ENCODE measurements around the gene BATF3.

Gene BATF3

DNA sequence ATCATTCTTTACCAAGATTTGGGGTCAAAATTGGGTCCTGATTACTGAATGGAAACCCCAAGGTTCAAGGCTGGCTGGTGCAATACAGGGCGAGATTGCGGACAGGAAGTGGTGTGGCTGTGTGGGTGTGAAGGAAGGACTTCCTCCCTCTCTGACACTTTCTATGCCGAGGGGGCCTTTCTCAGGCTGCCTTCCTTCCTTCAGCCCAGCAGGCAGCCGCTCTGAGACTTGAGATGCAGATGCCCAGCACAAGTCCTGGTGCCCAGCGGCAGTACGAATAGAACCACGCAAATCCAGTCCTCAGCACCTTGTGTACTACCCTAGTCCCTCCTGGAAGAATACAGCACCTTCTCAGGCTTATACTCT is 16.3 kb downstream of the BATF3 start:
- no peak overlapping the region for H3K18ac ChIP-seq (ENCODE audit: low read depth in 1 of 2, low read length in 2 of 2)
- H3K14ac ChIP-seq (ENCODE audit: low read length in 2 of 2): no peak overlapping the region
- no peak overlapping the region for H4K91ac ChIP-seq (ENCODE audit: low read length)
- no peaks in the 10 kb centered on the region for H3K9me3 ChIP-seq (ENCODE audit: control insufficient read depth, low read length)
- no peak overlapping the region for H2BK12ac ChIP-seq (ENCODE audit: low read length in 2 of 2)
- H3K4me2 ChIP-seq (ENCODE audit: low read length, poor library complexity, severe bottlenecking): no peak overlapping the region
- no peak overlapping the region for H3K4me3 ChIP-seq (ENCODE audit: insufficient read depth in 1 of 2, low read depth in 1 of 2, low read length in 2 of 2)
- H3K27ac ChIP-seq (ENCODE audit: low read length, poor library complexity, severe bottlenecking): no peak overlapping the region
- no peak overlapping the region for H2BK5ac ChIP-seq (ENCODE audit: low read depth, low read length, poor library complexity, severe bottlenecking)
- 60% methylated on average over 7 of the region's 7 CpGs for WGBS
- peaks cover 7 to 8% of the 10 kb centered on the region in 2 experiments for H3K27me3 ChIP-seq (ENCODE audit: control insufficient read depth in 1 of 2, insufficient read depth in 1 of 2, low read length in 2 of 2)
- H3K4ac ChIP-seq (ENCODE audit: low read depth in 1 of 2, low read length in 2 of 2): no peak overlapping the region
- H2AK5ac ChIP-seq (ENCODE audit: low read length, severe bottlenecking): no peak overlapping the region
- H2BK120ac ChIP-seq (ENCODE audit: low read depth, low read length): no peak overlapping the region
- H4K8ac ChIP-seq (ENCODE audit: low read length): no peak overlapping the region
- H2AFZ ChIP-seq (ENCODE audit: low read depth, low read length): no peak overlapping the region
- H3K9ac ChIP-seq (ENCODE audit: low read length): no peak overlapping the region
- H2BK15ac ChIP-seq (ENCODE audit: low read depth, poor library complexity, severe bottlenecking): no peak overlapping the region
- no peaks in the 10 kb centered on the region for H3K36me3 ChIP-seq (ENCODE audit: control insufficient read depth in 1 of 2, insufficient read depth in 2 of 2, low read depth in 1 of 2, low read length in 2 of 2)
- no peaks in the 10 kb centered on the region for H3K79me1 ChIP-seq (replicated peaks; ENCODE audit: low read length, poor library complexity, severe bottlenecking)
- no peaks in the 10 kb centered on the region for H3K4me1 ChIP-seq (ENCODE audit: control insufficient read depth, insufficient read depth, low read depth, low read length)
- no peak for DNase-seq
- no peak overlapping the region for H3K23ac ChIP-seq (ENCODE audit: low read length in 2 of 2)

DNA sequence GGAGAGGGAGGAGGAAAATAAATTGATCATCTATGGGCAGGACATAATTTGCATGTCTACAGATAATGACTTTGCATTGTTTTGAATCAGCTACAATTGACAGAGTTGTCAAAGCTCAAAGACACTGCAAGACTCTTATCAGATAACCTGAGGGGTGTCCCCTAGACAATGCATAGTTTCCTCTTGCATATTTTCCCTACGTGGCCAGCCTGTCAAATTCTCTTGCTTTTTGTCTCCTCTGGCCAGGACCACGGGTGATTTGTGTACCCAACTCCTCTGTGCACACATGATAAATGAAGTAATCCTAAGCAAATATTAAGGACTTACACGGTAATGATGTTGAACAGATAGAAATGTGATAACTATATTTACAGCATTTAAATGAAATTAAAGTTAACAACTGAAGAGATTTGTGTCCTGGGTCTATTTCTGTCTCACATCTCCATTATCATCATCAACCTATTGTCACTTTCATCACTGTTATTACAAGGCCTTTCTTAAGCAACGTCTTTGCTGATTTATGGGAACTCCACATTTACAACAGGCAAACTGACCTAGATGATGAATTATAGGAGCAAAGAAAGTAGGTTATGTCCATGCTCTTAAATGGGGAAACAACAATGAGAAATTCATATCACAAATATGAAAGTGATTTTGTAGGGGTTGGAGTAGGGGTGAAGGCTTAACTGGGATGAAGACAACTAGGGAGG is 18.8 kb downstream of the BATF3 start:
- H2BK12ac ChIP-seq (ENCODE audit: low read length in 2 of 2): no peak overlapping the region
- no peak overlapping the region for H2AK5ac ChIP-seq (ENCODE audit: low read length, severe bottlenecking)
- no peak overlapping the region for H4K91ac ChIP-seq (ENCODE audit: low read length)
- H3K9me3 ChIP-seq (ENCODE audit: control insufficient read depth, low read length): no peaks in the 10 kb centered on the region
- no peak overlapping the region for H2BK15ac ChIP-seq (ENCODE audit: low read depth, poor library complexity, severe bottlenecking)
- no peak overlapping the region for H3K4me2 ChIP-seq (ENCODE audit: low read length, poor library complexity, severe bottlenecking)
- no peaks in the 10 kb centered on the region for H3K4me1 ChIP-seq (ENCODE audit: control insufficient read depth, insufficient read depth, low read depth, low read length)
- no peak overlapping the region for H3K14ac ChIP-seq (ENCODE audit: low read length in 2 of 2)
- H3K18ac ChIP-seq (ENCODE audit: low read depth in 1 of 2, low read length in 2 of 2): no peak overlapping the region
- peaks cover 7 to 8% of the 10 kb centered on the region in 2 experiments for H3K27me3 ChIP-seq (ENCODE audit: control insufficient read depth in 1 of 2, insufficient read depth in 1 of 2, low read length in 2 of 2)
- H4K8ac ChIP-seq (ENCODE audit: low read length): no peak overlapping the region
- H3K9ac ChIP-seq (ENCODE audit: low read length): no peak overlapping the region
- no peak overlapping the region for H2BK5ac ChIP-seq (ENCODE audit: low read depth, low read length, poor library complexity, severe bottlenecking)
- H2AFZ ChIP-seq (ENCODE audit: low read depth, low read length): no peak overlapping the region
- no peak overlapping the region for H2BK120ac ChIP-seq (ENCODE audit: low read depth, low read length)
- no peak for DNase-seq
- H3K23ac ChIP-seq (ENCODE audit: low read length in 2 of 2): no peak overlapping the region
- no peaks in the 10 kb centered on the region for H3K79me1 ChIP-seq (replicated peaks; ENCODE audit: low read length, poor library complexity, severe bottlenecking)
- H3K36me3 ChIP-seq (ENCODE audit: control insufficient read depth in 1 of 2, insufficient read depth in 2 of 2, low read depth in 1 of 2, low read length in 2 of 2): no peaks in the 10 kb centered on the region
- H3K4ac ChIP-seq (ENCODE audit: low read depth in 1 of 2, low read length in 2 of 2): no peak overlapping the region
- 65% methylated on average over 2 of the region's 4 CpGs for WGBS
- no peak overlapping the region for H3K27ac ChIP-seq (ENCODE audit: low read length, poor library complexity, severe bottlenecking)
- H3K4me3 ChIP-seq (ENCODE audit: insufficient read depth in 1 of 2, low read depth in 1 of 2, low read length in 2 of 2): no peak overlapping the region

DNA sequence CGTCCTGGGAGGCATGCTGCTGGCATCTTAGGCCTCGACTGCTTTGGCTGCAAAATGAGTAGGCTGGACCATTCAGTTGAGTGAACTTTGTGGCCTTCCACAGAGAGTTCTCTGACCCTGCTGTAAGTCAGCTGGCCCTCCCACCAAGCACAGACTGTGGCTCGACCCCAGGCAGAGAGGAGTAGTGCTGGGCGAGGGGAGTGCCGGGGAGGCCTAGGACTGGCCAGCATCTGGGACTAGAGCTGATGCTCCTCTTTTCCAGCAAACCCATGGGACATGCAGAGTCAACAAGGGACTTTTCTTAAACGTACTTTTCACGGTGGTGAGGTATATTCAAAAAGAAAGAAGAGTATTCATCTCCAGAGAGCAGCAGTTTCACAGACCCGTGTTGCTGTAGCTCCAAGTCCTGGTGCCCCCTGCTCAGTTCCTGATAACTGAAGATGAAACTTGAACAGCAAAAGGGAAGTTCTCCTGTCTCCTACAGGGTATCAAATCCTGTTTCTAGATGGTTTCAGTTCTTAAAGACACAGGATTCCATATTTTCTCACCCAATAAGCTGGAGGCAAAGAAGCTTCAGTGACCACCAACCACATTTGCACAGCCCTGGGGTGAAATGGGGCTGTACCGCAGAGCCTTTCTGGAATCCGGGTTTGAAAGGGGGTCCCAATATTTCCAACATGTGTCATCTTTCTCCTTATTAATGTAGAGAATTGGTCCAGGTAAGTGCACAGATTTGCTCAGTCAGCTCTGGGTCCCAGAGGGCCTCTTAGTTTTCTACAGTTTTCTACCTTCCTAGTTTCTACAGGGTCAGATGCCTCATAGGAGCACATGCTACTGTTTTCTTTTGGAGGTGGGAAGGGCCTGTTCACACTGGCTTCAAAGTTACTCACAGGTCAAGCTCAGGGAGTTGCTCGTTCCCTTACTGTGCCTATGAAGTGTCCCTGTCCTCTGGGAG is 20.9 kb downstream of the BATF3 start:
- Histone ChIP-seq H3K79me1 (replicated peaks; ENCODE audit: low read length, poor library complexity, severe bottlenecking) (no peaks in the 10 kb centered on the region), H2AFZ (ENCODE audit: low read depth, low read length) (no peak overlapping the region), H4K91ac (ENCODE audit: low read length) (no peak overlapping the region), H2BK5ac (ENCODE audit: low read depth, low read length, poor library complexity, severe bottlenecking) (no peak overlapping the region), H3K4me3 (ENCODE audit: insufficient read depth in 1 of 2, low read depth in 1 of 2, low read length in 2 of 2) (no peak overlapping the region), H3K23ac (ENCODE audit: low read length in 2 of 2) (no peak overlapping the region), H2BK120ac (ENCODE audit: low read depth, low read length) (no peak overlapping the region), H2AK5ac (ENCODE audit: low read length, severe bottlenecking) (no peak overlapping the region), H2BK12ac (ENCODE audit: low read length in 2 of 2) (no peak overlapping the region), H4K8ac (ENCODE audit: low read length) (no peak overlapping the region), H3K14ac (ENCODE audit: low read length in 2 of 2) (no peak overlapping the region), H3K9me3 (ENCODE audit: control insufficient read depth, low read length) (no peaks in the 10 kb centered on the region), H3K4me1 (ENCODE audit: control insufficient read depth, insufficient read depth, low read depth, low read length) (no peaks in the 10 kb centered on the region), H3K4ac (ENCODE audit: low read depth in 1 of 2, low read length in 2 of 2) (no peak overlapping the region), H3K36me3 (ENCODE audit: control insufficient read depth in 1 of 2, insufficient read depth in 2 of 2, low read depth in 1 of 2, low read length in 2 of 2) (no peaks in the 10 kb centered on the region), H3K9ac (ENCODE audit: low read length) (no peak overlapping the region), H3K4me2 (ENCODE audit: low read length, poor library complexity, severe bottlenecking) (no peak overlapping the region), H3K27ac (ENCODE audit: low read length, poor library complexity, severe bottlenecking) (no peak overlapping the region), H3K27me3 (ENCODE audit: control insufficient read depth in 1 of 2, insufficient read depth in 1 of 2, low read length in 2 of 2) (peaks cover 4 to 7% of the 10 kb centered on the region in 2 experiments), H2BK15ac (ENCODE audit: low read depth, poor library complexity, severe bottlenecking) (no peak overlapping the region), H3K18ac (ENCODE audit: low read depth in 1 of 2, low read length in 2 of 2) (no peak overlapping the region)
- DNase-seq: no peak
- 82% methylated on average over 9 of the region's 11 CpGs for WGBS

DNA sequence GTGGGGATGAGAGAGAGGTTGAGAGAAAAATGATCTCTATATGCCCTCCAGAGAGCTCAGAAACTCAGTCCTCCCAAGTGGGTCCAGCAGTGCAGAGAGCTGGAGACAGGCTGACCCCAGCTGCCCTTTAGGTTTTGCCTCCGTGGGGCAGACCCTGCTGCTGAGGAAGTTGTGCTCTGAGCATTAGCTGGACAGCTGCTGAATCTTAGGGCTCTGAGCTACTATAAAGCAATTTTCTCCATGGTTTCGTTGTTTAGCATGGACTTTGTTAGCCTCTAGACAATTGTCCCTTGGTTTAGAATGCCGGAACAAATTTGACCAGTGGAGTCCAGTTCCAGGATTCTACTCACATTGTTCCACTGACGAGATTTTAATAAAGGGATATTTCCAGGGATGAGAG is 22.1 kb downstream of the BATF3 start:
- WGBS: 83% methylated on average over 4 of the region's 4 CpGs
- no peak overlapping the region for H3K27ac ChIP-seq (ENCODE audit: low read length, poor library complexity, severe bottlenecking)
- H3K4ac ChIP-seq (ENCODE audit: low read depth in 1 of 2, low read length in 2 of 2): no peak overlapping the region
- H3K14ac ChIP-seq (ENCODE audit: low read length in 2 of 2): no peak overlapping the region
- no peak overlapping the region for H3K4me3 ChIP-seq (ENCODE audit: insufficient read depth in 1 of 2, low read depth in 1 of 2, low read length in 2 of 2)
- no peak overlapping the region for H2AFZ ChIP-seq (ENCODE audit: low read depth, low read length)
- H2BK12ac ChIP-seq (ENCODE audit: low read length in 2 of 2): no peak overlapping the region
- no peak overlapping the region for H3K18ac ChIP-seq (ENCODE audit: low read depth in 1 of 2, low read length in 2 of 2)
- no peaks in the 10 kb centered on the region for H3K4me1 ChIP-seq (ENCODE audit: control insufficient read depth, insufficient read depth, low read depth, low read length)
- H3K23ac ChIP-seq (ENCODE audit: low read length in 2 of 2): no peak overlapping the region
- H2BK15ac ChIP-seq (ENCODE audit: low read depth, poor library complexity, severe bottlenecking): no peak overlapping the region
- no peak for DNase-seq
- H3K27me3 ChIP-seq (ENCODE audit: control insufficient read depth in 1 of 2, insufficient read depth in 1 of 2, low read length in 2 of 2): no peaks in the 10 kb centered on the region
- H2BK5ac ChIP-seq (ENCODE audit: low read depth, low read length, poor library complexity, severe bottlenecking): no peak overlapping the region
- no peak overlapping the region for H4K8ac ChIP-seq (ENCODE audit: low read length)
- H4K91ac ChIP-seq (ENCODE audit: low read length): no peak overlapping the region
- no peak overlapping the region for H3K4me2 ChIP-seq (ENCODE audit: low read length, poor library complexity, severe bottlenecking)
- no peaks in the 10 kb centered on the region for H3K79me1 ChIP-seq (replicated peaks; ENCODE audit: low read length, poor library complexity, severe bottlenecking)
- no peak overlapping the region for H2AK5ac ChIP-seq (ENCODE audit: low read length, severe bottlenecking)
- no peaks in the 10 kb centered on the region for H3K9me3 ChIP-seq (ENCODE audit: control insufficient read depth, low read length)
- no peak overlapping the region for H2BK120ac ChIP-seq (ENCODE audit: low read depth, low read length)
- no peaks in the 10 kb centered on the region for H3K36me3 ChIP-seq (ENCODE audit: control insufficient read depth in 1 of 2, insufficient read depth in 2 of 2, low read depth in 1 of 2, low read length in 2 of 2)
- no peak overlapping the region for H3K9ac ChIP-seq (ENCODE audit: low read length)
